D341Med (cell line): ENCODE measurements around the gene SLC41A3.

Experiments used
- DNase-seq: peaks from one replicate; pipeline ENCODE4 v3.0.0; 2012; ENCODE audit warnings: low spot score

The SLC41A3 gene

DNA sequence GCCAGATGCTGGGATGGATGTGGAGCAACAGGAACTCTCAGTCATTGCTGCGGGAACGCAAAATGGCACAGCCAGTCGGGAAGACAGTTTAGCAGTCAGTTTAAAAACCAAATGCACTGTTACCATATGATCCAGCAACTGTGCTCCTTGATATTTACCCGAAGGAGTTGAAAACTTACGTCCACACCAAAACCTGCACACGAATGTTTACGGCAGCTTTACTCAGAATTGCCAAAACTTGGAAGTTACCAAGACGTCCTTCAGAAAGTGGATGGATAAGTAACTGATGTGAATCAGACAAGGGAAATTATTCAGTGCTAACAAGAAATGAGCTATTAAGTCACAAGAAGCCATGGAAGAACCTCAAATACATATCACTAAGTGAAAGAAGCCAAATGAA is 36.1 kb upstream of the SLC41A3 start:
- DNase-seq, result no peak

DNA sequence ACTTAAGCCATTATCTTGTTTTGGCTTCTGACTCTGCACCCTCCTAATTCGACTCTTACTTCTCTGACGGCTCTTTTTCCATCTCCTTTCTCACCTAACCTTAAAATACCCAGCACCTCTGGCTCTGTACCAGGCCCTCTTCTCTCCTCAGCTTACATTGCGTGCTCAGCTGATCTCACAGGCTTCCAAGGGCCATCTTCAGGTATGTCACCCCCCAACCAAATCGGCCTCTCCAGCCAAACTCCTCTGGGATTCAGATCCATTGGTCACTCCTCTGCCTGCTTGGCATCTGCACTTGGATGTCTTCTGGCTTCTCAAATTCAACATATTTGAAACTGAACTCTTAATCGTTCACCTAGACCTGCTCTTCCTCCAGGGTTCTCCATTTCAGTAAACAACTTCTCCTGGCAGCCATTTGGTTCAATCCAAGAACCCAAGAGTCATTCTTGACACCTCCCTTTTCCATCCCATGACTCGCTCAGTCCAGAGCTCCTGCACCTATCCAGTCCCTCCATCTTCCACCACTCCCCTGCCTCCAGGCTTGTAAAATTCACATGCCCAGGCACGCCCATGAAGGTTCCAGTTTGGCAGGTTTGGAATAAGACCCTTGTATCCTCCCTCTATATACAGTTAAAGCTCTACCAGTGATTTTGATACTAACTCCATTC is 35.2 kb upstream of the SLC41A3 start:
- DNase-seq, result no peak

DNA sequence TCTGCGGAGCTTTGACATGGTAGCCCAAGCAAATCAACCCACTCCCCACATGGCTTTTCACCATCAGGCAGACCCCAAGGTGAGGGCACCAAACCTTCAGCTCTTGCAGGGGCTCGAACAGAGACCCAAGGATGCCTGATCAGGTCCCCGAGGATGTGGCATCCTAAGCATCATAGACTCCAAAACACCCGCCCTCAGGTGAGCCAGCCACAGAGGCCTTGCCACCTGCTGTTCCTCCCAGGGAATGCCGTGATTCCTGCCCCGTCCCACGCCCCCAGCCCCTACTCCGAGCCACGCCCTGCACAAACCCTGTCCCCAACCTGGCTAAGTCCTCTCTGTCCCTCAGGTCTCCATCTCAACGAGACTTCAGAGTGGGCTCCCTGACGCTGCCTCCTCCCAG is 34.7 kb upstream of the SLC41A3 start:
- DNase-seq, result no peak

DNA sequence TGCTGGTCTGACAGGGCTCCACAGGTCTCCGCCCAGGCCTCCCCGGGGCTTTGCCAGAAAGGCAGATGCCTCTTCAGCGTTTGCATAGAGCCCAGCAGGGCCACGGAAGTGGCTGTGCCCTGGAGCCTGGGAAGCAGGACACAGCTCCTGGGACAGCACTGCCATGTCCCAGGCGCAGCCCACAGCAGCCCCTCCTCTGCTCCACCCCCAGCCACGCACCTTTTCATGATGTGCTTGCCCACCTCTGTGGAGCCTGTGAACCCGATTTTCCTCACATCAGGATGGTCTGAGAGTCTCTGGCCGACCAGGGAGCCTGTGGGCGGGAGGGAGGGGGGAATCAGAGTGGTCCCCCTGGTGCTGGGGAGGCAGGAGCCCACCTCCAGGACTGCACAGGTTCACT is 33.9 kb upstream of the SLC41A3 start:
- no peak for DNase-seq

DNA sequence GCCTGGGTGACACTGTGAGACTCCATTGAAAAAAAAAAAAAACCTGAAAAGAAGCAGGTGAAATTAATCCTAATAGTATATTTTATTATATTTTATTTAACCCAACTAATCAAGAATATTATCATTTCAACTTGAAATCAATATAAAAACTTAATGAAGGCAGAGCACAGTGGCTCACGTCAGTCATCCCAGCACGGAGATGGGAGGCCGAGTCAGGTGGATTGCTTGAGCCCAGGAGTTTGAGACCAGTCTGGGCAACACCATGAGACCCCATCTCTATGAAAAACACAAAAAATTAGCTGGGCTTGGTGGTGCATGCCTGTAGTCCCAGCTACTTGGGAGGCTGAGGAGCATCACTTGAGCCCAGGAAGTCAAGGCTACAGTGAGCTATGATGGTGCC is 33.3 kb upstream of the SLC41A3 start:
- DNase-seq, result no peak

DNA sequence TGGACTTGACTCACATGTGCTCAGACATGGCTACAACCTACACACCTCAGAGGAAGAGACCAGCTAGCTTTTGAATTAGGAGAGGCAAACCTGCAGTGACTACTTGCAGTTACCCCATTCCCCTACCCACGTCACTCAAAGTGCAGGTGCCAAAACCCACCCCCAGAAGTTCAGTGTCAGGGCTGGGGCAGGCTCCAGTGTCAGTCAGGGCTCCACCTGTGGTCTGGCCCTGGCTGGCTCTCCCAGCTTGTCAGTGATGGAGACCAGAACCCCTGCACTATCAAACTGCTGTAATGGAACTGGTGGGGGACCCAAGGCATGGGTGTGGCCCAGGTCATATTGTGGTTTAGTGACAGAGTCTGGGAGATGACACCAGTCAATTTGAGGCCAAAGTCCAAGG is 32.6 kb upstream of the SLC41A3 start:
- no peak for DNase-seq

DNA sequence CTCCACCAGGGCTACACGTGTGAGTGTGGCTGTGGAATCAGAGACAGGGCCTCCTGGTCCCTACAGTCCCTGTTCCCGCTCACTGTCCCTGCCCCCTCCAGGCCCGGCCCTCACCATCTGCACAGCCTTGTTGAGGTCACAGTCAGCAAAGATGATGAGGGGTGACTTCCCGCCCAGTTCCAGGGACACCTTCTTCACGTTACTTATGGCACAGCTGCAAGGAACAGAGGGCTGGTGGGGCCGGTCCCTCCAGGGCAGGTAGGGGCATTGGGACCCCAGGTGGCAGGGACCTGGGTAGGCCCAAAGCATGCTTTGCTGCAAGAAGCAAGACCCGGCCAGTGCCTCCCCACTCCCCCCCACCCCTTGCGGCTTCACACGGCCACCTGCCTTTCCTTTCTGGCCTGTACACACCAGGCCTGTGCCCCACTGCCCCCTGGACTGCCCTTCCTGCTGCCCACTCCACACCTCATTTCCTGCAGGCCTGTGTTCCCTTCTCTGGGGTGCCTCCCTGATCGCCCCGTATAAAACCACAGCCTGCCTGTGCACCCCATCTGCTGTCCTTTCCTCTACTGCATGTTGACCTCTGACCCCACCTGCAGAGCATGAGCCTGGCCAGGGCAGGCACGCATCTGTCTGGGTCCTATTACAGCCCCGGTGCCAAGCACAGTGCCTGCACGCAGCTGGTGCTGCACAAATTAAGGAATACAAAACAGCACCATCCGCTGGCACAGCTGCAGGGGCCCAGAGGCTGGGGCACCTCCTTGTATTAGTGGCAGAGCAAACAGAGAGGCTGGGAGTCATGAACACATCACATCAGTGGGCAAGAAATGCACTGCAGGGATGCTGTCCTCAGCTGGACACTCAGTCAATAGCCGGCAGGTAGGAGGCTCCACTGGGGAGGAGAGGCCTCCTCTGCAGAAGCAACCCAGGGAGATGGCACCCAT is 30.8 kb upstream of the SLC41A3 start:
- no peak for DNase-seq

DNA sequence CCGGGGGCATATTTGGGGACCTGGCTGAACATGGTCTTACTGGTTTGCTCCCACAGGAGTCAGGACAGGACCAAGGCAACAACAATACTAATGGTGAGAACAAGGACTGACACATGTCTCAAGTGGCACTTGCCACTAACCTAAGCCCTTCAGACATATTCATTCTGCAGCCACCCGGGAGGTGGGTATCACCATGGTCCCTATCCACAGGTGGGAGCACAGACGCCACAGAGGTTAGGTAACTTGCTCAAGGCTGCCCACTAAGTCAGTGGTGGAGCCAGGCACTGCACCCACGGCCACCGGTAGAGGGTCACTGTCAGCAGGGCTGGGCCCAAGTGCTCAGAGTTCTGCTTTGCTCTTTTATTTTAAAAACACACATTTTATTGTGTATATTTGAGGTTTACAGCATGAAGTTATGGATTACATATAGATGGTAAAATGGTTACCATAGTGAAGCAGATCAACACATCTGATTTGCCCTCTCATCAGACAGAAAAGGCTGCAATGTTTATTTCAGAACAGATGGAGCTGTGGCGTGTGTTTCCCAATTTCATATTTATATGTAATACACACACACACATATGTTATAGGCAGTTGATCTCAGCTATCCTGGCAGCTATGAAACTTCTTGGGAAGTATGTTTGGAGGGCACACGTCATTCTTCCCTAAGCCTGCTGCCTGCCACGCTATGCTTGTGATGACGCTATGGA is 30.0 kb upstream of the SLC41A3 start:
- no peak for DNase-seq

DNA sequence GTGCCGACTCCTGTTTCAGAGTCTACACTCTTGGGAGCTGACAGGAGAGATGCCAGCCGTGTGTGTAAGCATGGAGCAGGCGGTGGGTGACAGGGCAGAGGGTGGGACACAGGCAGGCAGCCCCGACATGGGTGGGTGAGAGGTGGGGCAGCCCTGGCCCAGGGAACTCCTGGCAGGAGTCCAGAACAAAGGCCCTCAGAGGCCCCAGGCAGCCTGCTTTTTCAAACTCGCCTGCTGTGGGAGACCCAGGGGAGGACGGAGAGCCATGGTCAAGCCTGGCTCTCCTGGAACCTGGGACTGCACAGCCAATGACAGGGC is 29.3 kb upstream of the SLC41A3 start:
- DNase-seq, result no peak

DNA sequence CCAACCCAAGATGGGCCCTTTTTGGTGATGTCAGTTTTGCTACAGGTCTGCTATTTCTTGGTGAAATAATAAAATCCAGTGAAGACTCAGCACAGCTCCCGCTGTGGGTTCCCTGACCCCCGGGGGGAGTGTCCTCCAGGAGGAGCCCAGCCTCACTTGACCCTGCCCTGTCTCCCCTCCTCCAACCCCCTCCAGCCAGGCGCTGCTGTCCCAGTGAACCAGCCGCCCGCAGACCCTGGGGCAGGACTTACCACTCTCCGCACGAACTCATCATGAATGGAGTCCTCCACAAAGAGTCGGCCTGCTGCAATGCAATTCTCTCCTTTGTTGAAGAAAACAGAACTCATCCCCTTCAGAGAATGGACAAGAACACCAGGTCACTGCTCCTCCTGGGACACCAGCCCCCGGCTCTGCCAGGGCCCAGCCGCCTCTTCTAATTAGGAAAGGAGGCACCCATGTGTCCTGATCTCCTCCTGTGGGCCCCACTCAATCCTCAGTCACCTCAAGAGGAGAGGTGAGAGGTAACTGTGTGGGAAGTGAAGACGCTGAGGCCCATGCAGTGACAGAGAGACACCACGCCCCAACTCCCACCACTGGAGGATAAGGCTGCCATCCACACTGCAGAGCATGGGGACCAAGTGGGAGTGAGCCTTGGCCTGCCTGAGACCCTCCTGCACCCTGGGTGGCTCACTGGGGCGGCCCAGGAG is 28.8 kb upstream of the SLC41A3 start:
- DNase-seq, result no peak

DNA sequence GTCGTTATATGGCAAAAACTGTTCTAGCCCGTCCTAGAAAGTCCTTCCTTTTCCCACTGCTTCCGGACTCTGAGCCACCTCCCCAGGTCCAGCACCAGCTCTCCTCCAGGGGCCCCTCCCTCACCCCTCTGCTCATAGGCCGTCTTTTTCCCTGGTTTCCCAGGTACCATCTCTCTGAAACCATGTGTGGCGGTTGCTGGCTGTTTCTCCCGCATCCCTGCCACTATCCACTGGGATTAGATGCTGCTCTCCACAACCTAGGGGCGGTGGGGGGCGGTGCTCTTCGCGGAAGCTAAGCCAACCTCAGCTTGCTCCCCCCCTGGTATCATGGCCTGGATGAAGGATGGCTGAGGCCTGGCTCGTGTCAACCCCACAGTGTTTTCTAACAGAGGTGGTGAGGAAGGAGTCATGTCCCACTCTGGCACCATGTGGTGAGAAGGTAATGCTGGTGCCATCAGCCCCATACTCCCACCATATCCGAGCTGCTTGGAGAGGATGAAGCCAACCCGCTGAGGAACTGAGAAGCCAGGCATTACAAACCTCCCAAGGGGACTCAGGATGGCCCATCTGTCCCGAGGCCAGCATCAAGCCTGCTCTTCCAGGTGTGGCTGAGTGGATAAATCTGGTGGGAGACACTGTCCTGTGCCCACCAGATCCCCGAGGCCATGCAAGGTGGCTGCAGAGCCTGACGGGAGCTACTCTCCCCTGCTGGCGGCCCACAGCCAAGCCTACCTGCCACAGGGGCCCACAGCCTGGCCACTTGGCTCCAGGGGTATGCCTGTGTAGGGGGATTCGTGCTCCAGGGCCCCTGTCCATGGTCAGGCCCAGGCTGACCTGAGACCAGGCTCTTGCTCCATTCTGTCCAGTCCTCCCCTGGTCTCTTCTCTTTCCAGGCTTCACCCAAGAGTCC is 27.9 kb upstream of the SLC41A3 start:
- DNase-seq, result no peak

DNA sequence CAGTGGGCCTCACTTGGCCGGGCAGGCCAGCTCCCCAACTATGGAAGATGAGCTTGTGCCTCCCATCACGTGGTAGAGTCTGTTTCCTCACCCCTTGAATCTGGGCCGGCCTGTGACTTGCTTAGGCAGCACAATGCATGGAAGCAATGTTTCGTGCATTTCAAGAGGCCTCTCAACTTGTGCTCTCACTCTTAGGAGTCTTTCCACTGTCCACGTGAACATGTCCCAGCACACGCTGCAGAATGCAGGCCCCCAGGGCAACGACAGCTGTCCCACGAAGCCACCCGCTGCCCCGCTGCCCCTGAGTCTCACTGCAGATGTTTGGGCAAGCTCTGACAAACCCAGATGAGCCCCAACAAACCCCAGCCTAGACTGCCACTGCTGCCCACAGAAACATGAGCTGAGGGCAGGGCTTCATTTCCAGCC is 27.2 kb upstream of the SLC41A3 start:
- no peak for DNase-seq

DNA sequence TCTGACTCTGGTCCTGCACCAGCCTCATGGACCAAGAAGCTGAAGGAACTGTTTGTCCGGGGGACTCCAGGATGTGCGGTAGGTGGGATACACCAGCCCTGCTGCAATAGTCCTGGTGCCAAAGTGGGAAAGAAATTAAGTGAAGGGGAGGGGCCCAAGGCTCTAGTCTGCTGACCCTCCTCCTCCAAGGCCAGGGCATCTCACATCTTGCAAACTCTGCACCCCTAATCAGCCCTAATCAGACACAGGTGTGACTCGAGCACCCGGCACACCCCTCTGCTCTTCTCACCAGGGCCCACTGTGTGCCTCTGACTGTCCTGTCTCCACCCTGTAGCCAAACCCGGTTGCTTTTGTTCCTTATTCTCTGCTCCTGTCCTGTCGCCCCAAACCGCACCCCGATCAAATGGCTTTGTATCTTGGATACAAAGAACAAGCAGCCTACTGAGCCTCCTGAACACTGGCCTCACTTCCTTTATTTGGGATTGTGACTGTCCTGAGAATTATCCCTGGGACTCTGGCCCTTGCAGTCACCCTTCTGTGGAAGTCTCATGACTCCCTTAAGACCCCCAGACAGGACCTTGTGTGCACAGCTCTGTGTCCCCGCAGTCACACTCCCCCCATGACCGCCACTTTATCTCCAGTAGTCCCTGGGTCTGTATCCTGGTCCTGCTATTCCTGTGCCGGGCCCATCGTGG is 26.7 kb upstream of the SLC41A3 start:
- DNase-seq, result peak; percentile 17

DNA sequence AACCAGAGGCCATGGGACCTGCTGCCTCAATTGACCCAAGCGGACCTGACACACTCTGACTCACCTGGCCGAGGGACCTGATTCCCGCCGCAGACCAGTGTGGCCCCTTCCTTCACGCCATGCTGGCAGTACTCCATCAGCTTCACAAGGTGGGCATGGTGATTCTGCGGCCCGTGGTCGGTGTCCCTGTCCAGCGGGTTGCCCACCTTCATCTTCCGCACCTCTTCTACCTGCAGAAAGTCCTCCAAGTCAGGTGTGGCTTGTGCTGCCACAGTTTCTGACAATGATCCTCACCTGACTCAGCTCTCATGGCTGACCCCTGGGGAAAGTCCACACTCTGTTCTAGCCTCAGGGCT is 25.9 kb upstream of the SLC41A3 start:
- DNase-seq, result peak; percentile 9

DNA sequence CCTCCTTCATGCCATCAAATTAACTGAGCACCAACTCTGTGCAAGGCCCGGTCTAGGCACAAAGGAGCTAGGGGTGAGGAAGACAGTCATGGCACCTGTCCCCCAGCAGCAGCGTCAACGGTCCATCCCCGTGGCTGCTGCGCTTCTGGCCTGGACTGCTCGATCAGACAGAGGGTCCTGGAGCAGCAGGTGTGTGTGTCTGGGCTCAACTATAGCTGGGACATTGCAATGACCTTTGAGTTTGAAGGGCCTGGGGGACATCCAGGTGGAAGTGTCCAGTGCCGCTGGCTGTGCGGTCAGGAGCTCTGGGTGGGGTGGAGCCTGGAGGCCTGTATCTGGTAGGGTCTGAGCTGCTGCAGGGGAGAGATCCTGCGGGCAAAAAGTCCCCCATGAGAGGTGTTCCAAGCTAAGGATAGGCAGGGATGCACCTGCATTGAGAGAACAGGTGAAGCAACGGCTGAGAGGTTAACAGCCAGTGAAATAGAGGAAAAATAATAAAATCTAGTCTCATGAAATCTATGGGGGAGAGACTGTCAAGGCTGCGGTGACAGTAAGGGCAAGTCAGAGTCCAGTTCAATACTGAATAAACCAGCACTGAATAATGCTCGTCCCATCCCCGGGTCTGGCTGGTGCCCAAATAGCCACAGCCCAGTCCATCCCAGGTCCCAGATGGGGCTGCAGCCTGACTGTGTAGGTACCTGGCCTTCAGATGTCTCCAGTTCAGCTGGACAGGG is 25.4 kb upstream of the SLC41A3 start:
- DNase-seq, result peak; percentile 10

DNA sequence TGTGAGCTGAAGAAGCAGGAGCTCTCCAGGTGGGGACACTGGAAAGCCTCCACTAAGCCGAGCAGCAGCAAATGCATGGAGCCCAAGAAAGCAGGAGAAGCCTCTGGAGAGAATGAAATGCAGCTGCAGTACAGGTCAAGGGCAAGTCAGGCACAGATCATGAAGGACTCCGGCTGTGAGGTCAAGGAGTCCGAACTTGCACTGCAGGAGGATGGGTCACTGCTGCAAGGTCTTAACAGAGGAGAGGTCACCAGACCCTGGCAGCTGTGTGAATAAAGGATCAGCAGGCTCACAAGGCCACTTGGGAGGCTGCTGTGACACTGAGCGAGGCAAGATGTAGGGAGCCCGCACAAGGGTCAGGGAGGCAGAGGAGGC is 24.7 kb upstream of the SLC41A3 start:
- DNase-seq, result no peak

DNA sequence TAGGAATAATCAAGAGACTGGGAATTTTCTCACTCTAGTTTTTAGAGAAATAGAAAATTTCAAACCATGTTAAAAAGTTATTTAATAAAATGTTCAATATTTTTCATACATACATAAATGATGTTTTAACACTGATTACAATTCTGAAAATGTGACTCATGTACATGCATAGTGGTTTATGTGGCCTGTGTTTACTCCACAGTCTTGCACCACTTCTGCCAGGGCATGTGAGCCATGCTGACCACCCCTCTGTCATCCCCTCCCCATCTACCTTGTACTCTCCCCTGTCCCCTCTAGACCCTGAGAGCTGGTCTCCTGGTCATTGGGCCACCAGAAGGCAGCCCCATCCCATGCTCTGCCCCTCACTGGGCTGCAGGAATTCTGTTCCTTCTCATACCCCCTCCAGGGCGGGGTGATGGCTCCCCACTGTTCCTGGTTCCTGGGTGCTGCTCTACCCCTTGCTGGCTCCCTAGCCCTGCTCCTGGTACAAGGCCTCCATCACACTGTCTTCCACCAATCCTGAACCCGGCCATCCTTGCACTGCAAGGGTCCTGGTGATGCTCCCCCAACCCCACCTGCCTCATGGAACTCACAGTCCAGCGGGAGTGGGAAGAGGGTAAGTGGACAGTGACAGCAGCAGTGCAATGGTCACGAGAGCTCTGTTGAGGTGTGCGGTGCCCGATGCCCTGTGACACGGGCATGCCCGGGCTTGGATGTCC is 24.2 kb upstream of the SLC41A3 start:
- DNase-seq, result peak; percentile 11

DNA sequence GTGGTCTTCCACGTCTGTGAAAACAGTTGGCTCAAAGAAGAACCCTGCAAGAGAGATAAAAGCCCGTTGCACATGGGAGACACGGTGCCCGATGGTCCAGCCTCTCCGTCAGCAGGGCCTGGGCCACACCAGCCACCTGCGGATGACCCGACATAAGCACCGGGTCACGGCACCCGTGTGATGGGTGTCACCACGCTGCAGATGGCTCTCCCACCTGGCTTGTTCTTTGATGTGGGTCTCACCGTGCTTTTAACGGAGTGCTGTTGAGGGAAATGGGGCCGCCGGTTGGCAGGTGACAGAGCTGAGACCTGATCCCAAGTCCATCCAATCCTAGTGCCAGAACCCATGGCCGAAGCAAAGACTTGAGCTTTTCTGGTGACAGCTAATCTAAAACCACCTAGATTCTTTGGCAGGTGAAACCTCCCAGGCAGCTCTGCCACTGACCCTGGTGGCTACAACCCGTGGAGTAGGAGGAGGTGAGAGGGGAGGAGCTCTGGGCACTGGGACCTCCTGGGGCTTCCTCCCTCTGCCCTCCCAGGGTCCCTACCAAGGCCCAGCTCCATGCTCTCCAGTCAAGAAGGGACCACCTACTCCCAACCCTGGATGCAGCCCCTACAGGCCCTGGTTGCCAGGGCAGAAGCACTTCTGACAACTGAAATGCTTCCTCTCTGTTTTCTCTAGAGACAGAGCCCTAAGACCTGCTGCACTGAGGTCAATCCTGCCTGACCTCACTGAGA is 23.4 kb upstream of the SLC41A3 start:
- peak; percentile 10 for DNase-seq
